NCI-H526 (cell line): ENCODE results near the gene C5orf47.

Experiments used
- DNase-seq, 2 experiments: peaks; one replicate each; lab custom pipeline; 2025; lab: John Stamatoyannopoulos, UW

Gene C5orf47

GRCh38 chr5:173988554-173989431, at the start of gene C5orf47:
TSS of gene C5orf47 (plus strand) at chr5:173989170. CDS start at chr5:173989264, 94 bp downstream.
- DNase-seq, result no peak

- DNase-seq, result no peak
These were observed 48.7 kb upstream of the C5orf47 start for GRCh38 chr5:173940269-173940668.

GRCh38 chr5:173941102-173941501, 47.9 kb upstream of the C5orf47 start:
- DNase-seq, result no peak

- DNase-seq, result no peak
These were observed 47.1 kb upstream of the C5orf47 start for GRCh38 chr5:173941758-173942401.

GRCh38 chr5:173944511-173944910, 44.5 kb upstream of the C5orf47 start:
- DNase-seq, result no peak

- no peak for DNase-seq
These were observed 43.8 kb upstream of the C5orf47 start for GRCh38 chr5:173945160-173945559.

GRCh38 chr5:173946323-173946722, 42.6 kb upstream of the C5orf47 start:
- DNase-seq, result no peak

GRCh38 chr5:173950829-173951228, 38.1 kb upstream of the C5orf47 start:
- DNase-seq, result no peak

GRCh38 chr5:173953528-173954090, 35.4 kb upstream of the C5orf47 start:
- DNase-seq, result no peak

- no peak for DNase-seq
These were observed 34.1 kb upstream of the C5orf47 start for GRCh38 chr5:173954671-173955521.

GRCh38 chr5:173960986-173961385, 28.0 kb upstream of the C5orf47 start:
- no peak for DNase-seq

GRCh38 chr5:173961418-173961817, 27.6 kb upstream of the C5orf47 start:
- DNase-seq, result no peak

GRCh38 chr5:173962436-173962972, 26.5 kb upstream of the C5orf47 start:
- DNase-seq, result no peak

GRCh38 chr5:173963182-173963838, 25.7 kb upstream of the C5orf47 start:
- peak in 1 of 2 experiments; percentile 16 for DNase-seq

- peak in 1 of 2 experiments; percentile 45 for DNase-seq
These were observed 25.0 kb upstream of the C5orf47 start for GRCh38 chr5:173963867-173964441.

- no peak for DNase-seq
These were observed 24.5 kb upstream of the C5orf47 start for GRCh38 chr5:173964506-173964905.

- no peak for DNase-seq
These were observed 21.7 kb upstream of the C5orf47 start for GRCh38 chr5:173967241-173967640.

- no peak for DNase-seq
These were observed 20.7 kb upstream of the C5orf47 start for GRCh38 chr5:173968154-173968797.

GRCh38 chr5:173969167-173970049, 19.6 kb upstream of the C5orf47 start:
- DNase-seq, result no peak
